ENCODE results near the gene EFHC1.

- TF ChIP-seq POLR2AphosphoS5 (IDR thresholded peaks at IDR 0.05) (no peak), POLR2A (IDR thresholded peaks at IDR 0.05) (no peak), CTCF (IDR thresholded peaks at IDR 0.05) (no peak), EP300 (IDR thresholded peaks at IDR 0.05) (no peak)
Measured at GRCh38 chr6:52497652-52498408, 77.7 kb downstream of the EFHC1 start.
